ENCODE measurements around the gene PARP1. TPM values are rescaled to one million over a fixed set of nuclear protein-coding genes. Genes with fewer than 3 reads are reported as not detected.

PARP1 gene
- total RNA-seq, 1 experiment from 2014 or later, result 127 TPM

GRCh38 chr1:226455843-226456242 lies 48.0 kb upstream of the PARP1 start:
- DNase-seq (ENCODE audit: low read depth, low spot score) (no peak), ATAC-seq (no peak)
- no peaks in the 10 kb centered on the region for H3K36me3 ChIP-seq (ENCODE audit: control insufficient read depth, insufficient read depth, low read length)
- ChIA-PET CTCF (no interaction called here), POLR2A (no interaction called here)
- BruUV-seq (replicated peaks), result no TSS peak
- no peaks in the 10 kb centered on the region for H3K4me1 ChIP-seq (ENCODE audit: control insufficient read depth, insufficient read depth, low read length)
- in situ Hi-C loops (cut with HindIII; ENCODE audit: low pct_unique_long_range_greater_than_20kb, low sequenced_read_pairs) (no loop called here), intact Hi-C loops (cut with micrococcal nuclease; ENCODE audit: unreplicated experiment) (no loop called here)
- no peak overlapping the region for H3K27ac ChIP-seq (ENCODE audit: low read length)
- H3K9me3 ChIP-seq (ENCODE audit: control insufficient read depth, insufficient read depth, low read depth, low read length), result no peaks in the 10 kb centered on the region
- H3K27me3 ChIP-seq (ENCODE audit: control insufficient read depth, insufficient read depth, low read length), result peaks cover 4% of the 10 kb centered on the region; the same call in 1 of the 2 replicates
- H3K4me3 ChIP-seq (ENCODE audit: low read depth in 2 of 2, low read length in 2 of 2), result no peak overlapping the region
- TF ChIP-seq POLR2AphosphoS5 (IDR thresholded peaks at IDR 0.05; ENCODE audit: low read depth, low read length), result no peak
- no peak for TF ChIP-seq SIN3A (IDR thresholded peaks at IDR 0.05; ENCODE audit: borderline replicate concordance, insufficient read depth, low read depth, low read length)
- no peak for TF ChIP-seq TCF7L2 (IDR thresholded peaks at IDR 0.05; ENCODE audit: low read depth, low read length)
- TF ChIP-seq, protein P1, sequence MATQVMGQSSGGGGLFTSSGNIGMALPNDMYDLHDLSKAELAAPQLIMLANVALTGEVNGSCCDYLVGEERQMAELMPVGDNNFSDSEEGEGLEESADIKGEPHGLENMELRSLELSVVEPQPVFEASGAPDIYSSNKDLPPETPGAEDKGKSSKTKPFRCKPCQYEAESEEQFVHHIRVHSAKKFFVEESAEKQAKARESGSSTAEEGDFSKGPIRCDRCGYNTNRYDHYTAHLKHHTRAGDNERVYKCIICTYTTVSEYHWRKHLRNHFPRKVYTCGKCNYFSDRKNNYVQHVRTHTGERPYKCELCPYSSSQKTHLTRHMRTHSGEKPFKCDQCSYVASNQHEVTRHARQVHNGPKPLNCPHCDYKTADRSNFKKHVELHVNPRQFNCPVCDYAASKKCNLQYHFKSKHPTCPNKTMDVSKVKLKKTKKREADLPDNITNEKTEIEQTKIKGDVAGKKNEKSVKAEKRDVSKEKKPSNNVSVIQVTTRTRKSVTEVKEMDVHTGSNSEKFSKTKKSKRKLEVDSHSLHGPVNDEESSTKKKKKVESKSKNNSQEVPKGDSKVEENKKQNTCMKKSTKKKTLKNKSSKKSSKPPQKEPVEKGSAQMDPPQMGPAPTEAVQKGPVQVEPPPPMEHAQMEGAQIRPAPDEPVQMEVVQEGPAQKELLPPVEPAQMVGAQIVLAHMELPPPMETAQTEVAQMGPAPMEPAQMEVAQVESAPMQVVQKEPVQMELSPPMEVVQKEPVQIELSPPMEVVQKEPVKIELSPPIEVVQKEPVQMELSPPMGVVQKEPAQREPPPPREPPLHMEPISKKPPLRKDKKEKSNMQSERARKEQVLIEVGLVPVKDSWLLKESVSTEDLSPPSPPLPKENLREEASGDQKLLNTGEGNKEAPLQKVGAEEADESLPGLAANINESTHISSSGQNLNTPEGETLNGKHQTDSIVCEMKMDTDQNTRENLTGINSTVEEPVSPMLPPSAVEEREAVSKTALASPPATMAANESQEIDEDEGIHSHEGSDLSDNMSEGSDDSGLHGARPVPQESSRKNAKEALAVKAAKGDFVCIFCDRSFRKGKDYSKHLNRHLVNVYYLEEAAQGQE (IDR thresholded peaks at IDR 0.05; ENCODE audit: insufficient read depth in 1 of 2, low read depth in 2 of 2, low read length in 1 of 2), result no peak
- TF ChIP-seq, protein P2, sequence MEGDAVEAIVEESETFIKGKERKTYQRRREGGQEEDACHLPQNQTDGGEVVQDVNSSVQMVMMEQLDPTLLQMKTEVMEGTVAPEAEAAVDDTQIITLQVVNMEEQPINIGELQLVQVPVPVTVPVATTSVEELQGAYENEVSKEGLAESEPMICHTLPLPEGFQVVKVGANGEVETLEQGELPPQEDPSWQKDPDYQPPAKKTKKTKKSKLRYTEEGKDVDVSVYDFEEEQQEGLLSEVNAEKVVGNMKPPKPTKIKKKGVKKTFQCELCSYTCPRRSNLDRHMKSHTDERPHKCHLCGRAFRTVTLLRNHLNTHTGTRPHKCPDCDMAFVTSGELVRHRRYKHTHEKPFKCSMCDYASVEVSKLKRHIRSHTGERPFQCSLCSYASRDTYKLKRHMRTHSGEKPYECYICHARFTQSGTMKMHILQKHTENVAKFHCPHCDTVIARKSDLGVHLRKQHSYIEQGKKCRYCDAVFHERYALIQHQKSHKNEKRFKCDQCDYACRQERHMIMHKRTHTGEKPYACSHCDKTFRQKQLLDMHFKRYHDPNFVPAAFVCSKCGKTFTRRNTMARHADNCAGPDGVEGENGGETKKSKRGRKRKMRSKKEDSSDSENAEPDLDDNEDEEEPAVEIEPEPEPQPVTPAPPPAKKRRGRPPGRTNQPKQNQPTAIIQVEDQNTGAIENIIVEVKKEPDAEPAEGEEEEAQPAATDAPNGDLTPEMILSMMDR (IDR thresholded peaks at IDR 0.05), result no peak

DNA sequence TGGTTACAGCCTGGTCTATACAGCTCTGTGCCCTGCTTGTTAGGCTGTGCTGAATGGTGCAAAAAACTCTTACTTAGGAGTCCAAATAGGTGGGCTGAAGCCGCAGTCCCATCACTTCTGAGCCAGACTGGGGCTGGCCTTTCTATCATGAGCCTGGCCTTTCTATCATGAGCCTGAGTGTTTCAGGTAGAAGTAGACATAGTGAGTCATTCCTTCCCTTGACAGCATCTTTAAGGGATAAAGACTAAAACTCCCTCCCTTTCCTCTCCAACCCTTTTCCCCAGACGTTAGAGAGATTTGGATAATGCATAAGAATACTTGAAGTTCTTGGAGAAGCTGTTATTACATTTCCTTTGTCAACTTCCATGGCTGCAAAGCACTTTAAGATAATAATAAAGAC lies 46.5 kb upstream of the PARP1 start:
- in situ Hi-C loops (cut with HindIII; ENCODE audit: low pct_unique_long_range_greater_than_20kb, low sequenced_read_pairs) (no loop called here), intact Hi-C loops (cut with micrococcal nuclease; ENCODE audit: unreplicated experiment) (no loop called here)
- no peaks in the 10 kb centered on the region for H3K4me1 ChIP-seq (ENCODE audit: control insufficient read depth, insufficient read depth, low read length)
- POLR2A ChIA-PET, result no interaction called here
- no peak overlapping the region for H3K4me3 ChIP-seq (ENCODE audit: low read depth in 2 of 2, low read length in 2 of 2)
- DNase-seq (ENCODE audit: low read depth, low spot score), result no peak
- CTCF ChIA-PET, result no interaction called here
- no TSS peak for BruUV-seq (replicated peaks)
- no peaks in the 10 kb centered on the region for H3K9me3 ChIP-seq (ENCODE audit: control insufficient read depth, insufficient read depth, low read depth, low read length)
- no peak for TF ChIP-seq SIN3A (IDR thresholded peaks at IDR 0.05; ENCODE audit: borderline replicate concordance, insufficient read depth, low read depth, low read length)
- no peak for TF ChIP-seq TCF7L2 (IDR thresholded peaks at IDR 0.05; ENCODE audit: low read depth, low read length)
- H3K27me3 ChIP-seq (ENCODE audit: control insufficient read depth, insufficient read depth, low read length), result peaks cover 4% of the 10 kb centered on the region
- H3K27ac ChIP-seq (ENCODE audit: low read length), result no peak overlapping the region
- ATAC-seq, result no peak
- H3K36me3 ChIP-seq (ENCODE audit: control insufficient read depth, insufficient read depth, low read length), result no peaks in the 10 kb centered on the region

- Histone ChIP-seq H3K27ac (ENCODE audit: low read length) (no peak overlapping the region), H3K36me3 (ENCODE audit: control insufficient read depth, insufficient read depth, low read length) (no peaks in the 10 kb centered on the region), H3K9me3 (ENCODE audit: control insufficient read depth, insufficient read depth, low read depth, low read length) (no peaks in the 10 kb centered on the region), H3K4me3 (ENCODE audit: low read depth in 2 of 2, low read length in 2 of 2) (no peak overlapping the region), H3K27me3 (ENCODE audit: control insufficient read depth, insufficient read depth, low read length) (peaks cover 9% of the 10 kb centered on the region), H3K4me1 (ENCODE audit: control insufficient read depth, insufficient read depth, low read length) (no peaks in the 10 kb centered on the region)
- POLR2A ChIA-PET, result no interaction called here
- TF ChIP-seq POLR2AphosphoS5 (IDR thresholded peaks at IDR 0.05; ENCODE audit: low read depth, low read length) (no peak), SIN3A (IDR thresholded peaks at IDR 0.05; ENCODE audit: borderline replicate concordance, insufficient read depth, low read depth, low read length) (no peak), TCF7L2 (IDR thresholded peaks at IDR 0.05; ENCODE audit: low read depth, low read length) (no peak)
- TF ChIP-seq, protein P2 (IDR thresholded peaks at IDR 0.05), result no peak
- TF ChIP-seq, protein P1 (IDR thresholded peaks at IDR 0.05; ENCODE audit: insufficient read depth in 1 of 2, low read depth in 2 of 2, low read length in 1 of 2), result no peak
- CTCF ChIA-PET, result no interaction called here
- no TSS peak for BruUV-seq (replicated peaks)
- in situ Hi-C loops (cut with HindIII; ENCODE audit: low pct_unique_long_range_greater_than_20kb, low sequenced_read_pairs) (no loop called here), intact Hi-C loops (cut with micrococcal nuclease; ENCODE audit: unreplicated experiment) (no loop called here)
- DNase-seq (ENCODE audit: low read depth, low spot score), result no peak
- ATAC-seq, result no peak
These were observed 45.3 kb upstream of the PARP1 start for GRCh38 chr1:226453015-226453704.
